ENCODE results near the gene PRRG1.
A peak's percentile ranks its signal among the peaks of the same experiment; 100 is the strongest.

PRRG1 gene

DNA sequence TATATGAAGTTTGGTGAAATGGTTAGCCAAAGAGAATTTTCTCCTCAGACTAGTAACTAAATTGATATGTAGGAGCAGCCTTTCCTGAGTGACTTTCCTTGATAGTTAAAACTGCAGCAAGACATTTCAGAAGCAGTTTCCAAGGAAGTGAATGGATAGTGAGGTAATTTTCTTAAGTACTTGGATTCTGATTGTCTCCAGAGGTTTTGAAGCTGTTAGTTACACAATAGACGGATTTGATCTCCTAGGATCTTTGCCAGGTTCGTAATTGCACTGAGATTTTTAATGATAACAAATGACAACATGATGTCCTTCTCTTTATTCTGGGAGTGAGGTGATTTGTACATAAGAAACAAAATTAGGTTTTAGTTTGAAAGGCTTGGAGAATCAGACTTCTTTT is 29.2 kb downstream of the PRRG1 start:
- TF ChIP-seq CEBPB (IDR thresholded peaks at IDR 0.05) (no peak; the same call in 1 of the 2 replicates), CREB1 (IDR thresholded peaks at IDR 0.05; ENCODE audit: low read depth) (no peak), EGR1 (IDR thresholded peaks at IDR 0.05) (no peak), REST (IDR thresholded peaks at IDR 0.05; ENCODE audit: low read depth) (no peak), FOXM1 (IDR thresholded peaks at IDR 0.05; ENCODE audit: borderline replicate concordance, low read depth) (no peak), YY1 (IDR thresholded peaks at IDR 0.05; ENCODE audit: low read depth) (no peak), TCF12 (IDR thresholded peaks at IDR 0.05; ENCODE audit: low read depth) (no peak), RAD21 (IDR thresholded peaks at IDR 0.05; ENCODE audit: low read depth) (no peak), NFIC (IDR thresholded peaks at IDR 0.05) (no peak), ZBTB7A (IDR thresholded peaks at IDR 0.05; ENCODE audit: low read depth) (no peak), TAF1 (IDR thresholded peaks at IDR 0.05; ENCODE audit: low read depth) (no peak), TEAD4 (IDR thresholded peaks at IDR 0.05) (no peak), MAX (IDR thresholded peaks at IDR 0.05) (no peak), EP300 (IDR thresholded peaks at IDR 0.05; ENCODE audit: borderline replicate concordance) (no peak)
- TF ChIP-seq, protein P1, sequence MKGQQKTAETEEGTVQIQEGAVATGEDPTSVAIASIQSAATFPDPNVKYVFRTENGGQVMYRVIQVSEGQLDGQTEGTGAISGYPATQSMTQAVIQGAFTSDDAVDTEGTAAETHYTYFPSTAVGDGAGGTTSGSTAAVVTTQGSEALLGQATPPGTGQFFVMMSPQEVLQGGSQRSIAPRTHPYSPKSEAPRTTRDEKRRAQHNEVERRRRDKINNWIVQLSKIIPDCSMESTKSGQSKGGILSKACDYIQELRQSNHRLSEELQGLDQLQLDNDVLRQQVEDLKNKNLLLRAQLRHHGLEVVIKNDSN (IDR thresholded peaks at IDR 0.05) = no peak

- TF ChIP-seq CEBPB (IDR thresholded peaks at IDR 0.05) (peak; percentile 64), CREB1 (IDR thresholded peaks at IDR 0.05; ENCODE audit: low read depth) (no peak)
These were observed 29.7 kb downstream of the PRRG1 start for GRCh38 chrX:37378830-37379229.

GRCh38 chrX:37380256-37380655 is 31.1 kb downstream of the PRRG1 start:
- TF ChIP-seq TCF12 (IDR thresholded peaks at IDR 0.05; ENCODE audit: low read depth) = no peak
- TF ChIP-seq TEAD4 (IDR thresholded peaks at IDR 0.05) = no peak
- TF ChIP-seq CEBPB (IDR thresholded peaks at IDR 0.05) = no peak
- TF ChIP-seq RAD21 (IDR thresholded peaks at IDR 0.05; ENCODE audit: low read depth) = no peak
- no peak for TF ChIP-seq ZBTB7A (IDR thresholded peaks at IDR 0.05; ENCODE audit: low read depth)
- TF ChIP-seq REST (IDR thresholded peaks at IDR 0.05; ENCODE audit: low read depth) = no peak

DNA sequence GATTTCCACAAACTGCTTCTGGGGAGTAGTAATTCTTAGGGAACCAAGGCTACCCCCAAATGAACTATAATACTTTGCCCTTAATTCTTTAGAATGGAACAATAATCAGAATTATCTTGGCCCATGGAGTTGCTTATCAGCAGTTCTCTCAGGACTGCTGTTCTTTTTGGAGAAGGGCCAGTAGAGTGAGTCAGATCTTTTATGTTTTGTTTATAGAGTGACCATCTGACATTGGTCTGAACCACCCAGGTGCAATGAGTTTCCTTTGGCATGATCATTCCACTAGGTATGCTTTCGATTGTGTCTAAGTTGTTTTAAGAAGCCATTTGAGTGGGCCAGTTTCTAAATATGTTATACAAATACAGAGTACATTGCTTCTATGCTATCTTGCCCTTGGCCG is 31.8 kb downstream of the PRRG1 start:
- no peak for TF ChIP-seq REST (IDR thresholded peaks at IDR 0.05; ENCODE audit: low read depth)
- TF ChIP-seq FOXM1 (IDR thresholded peaks at IDR 0.05; ENCODE audit: borderline replicate concordance, low read depth) = no peak
- TF ChIP-seq TEAD4 (IDR thresholded peaks at IDR 0.05) = no peak
- TF ChIP-seq NFIC (IDR thresholded peaks at IDR 0.05) = 0 out of 2 replicates have a peak, but pooled peaks have one; percentile 23

DNA sequence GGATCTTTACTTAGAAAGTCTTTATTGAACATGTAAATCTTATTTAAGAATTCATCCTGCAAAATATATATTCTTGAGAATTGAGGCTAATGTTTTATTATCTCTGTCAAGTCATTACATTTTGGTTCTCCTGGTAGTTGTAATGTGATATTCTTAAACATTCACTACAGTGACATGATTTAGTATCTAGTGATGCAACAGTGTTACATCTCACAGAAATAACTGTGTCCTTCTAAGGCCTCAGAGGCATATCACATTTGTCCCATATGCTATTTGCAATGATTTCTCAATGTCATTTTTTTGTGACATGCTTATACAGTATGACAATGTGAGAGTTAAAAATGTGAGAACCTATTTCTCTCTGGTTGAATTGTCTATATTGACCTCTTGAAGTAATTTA is 34.1 kb downstream of the PRRG1 start:
- TF ChIP-seq RAD21 (IDR thresholded peaks at IDR 0.05; ENCODE audit: low read depth) = no peak
- TF ChIP-seq CEBPB (IDR thresholded peaks at IDR 0.05) = no peak
- TF ChIP-seq TAF1 (IDR thresholded peaks at IDR 0.05; ENCODE audit: low read depth) = no peak
- no peak for TF ChIP-seq REST (IDR thresholded peaks at IDR 0.05; ENCODE audit: low read depth)
- TF ChIP-seq ZBTB7A (IDR thresholded peaks at IDR 0.05; ENCODE audit: low read depth) = no peak
- TF ChIP-seq EP300 (IDR thresholded peaks at IDR 0.05; ENCODE audit: borderline replicate concordance) = no peak
